ENCODE measurements around the gene KLHL40.

Gene KLHL40

GRCh38 chr3:42704136-42704841, 19.0 kb downstream of the KLHL40 start:
- no peak overlapping the region for H3K27ac ChIP-seq (ENCODE audit: low read length)
- ATAC-seq (ENCODE audit: insufficient read depth, low read depth): no peak
- no peak overlapping the region for H3K9ac ChIP-seq (ENCODE audit: low read depth, low read length)
- no peaks in the 10 kb centered on the region for H3K79me2 ChIP-seq (ENCODE audit: insufficient read depth, low read length)
- no peak overlapping the region for H2AFZ ChIP-seq (ENCODE audit: low read depth, low read length)
- H3K4me2 ChIP-seq (ENCODE audit: insufficient read depth, low read length): no peak overlapping the region
- H4K20me1 ChIP-seq (ENCODE audit: insufficient read depth, low read length): peaks cover 23% of the 10 kb centered on the region
- no peak overlapping the region for H3K4me3 ChIP-seq (ENCODE audit: low read depth in 1 of 2, low read length in 2 of 2)
- DNase-seq: no peak
- H3K27me3 ChIP-seq (ENCODE audit: insufficient read depth, low read length, poor library complexity): peaks cover 3% of the 10 kb centered on the region
- H3K36me3 ChIP-seq (ENCODE audit: insufficient read depth, low read length): no peaks in the 10 kb centered on the region
- TF ChIP-seq EZH2 (IDR thresholded peaks at IDR 0.05; ENCODE audit: borderline replicate concordance, low read depth, low read length, severe bottlenecking): no peak
- TF ChIP-seq CTCF (IDR thresholded peaks at IDR 0.05; ENCODE audit: borderline replicate concordance, extremely low read depth, low read length, poor library complexity, severe bottlenecking): no peak
- H3K4me1 ChIP-seq (ENCODE audit: insufficient read depth, low read length): no peaks in the 10 kb centered on the region
- H3K9me3 ChIP-seq (ENCODE audit: insufficient read depth, low read length, severe bottlenecking): no peaks in the 10 kb centered on the region

- Histone ChIP-seq H4K20me1 (ENCODE audit: insufficient read depth, low read length) (peaks cover 23% of the 10 kb centered on the region), H3K4me3 (ENCODE audit: low read depth in 1 of 2, low read length in 2 of 2) (no peak overlapping the region), H2AFZ (ENCODE audit: low read depth, low read length) (no peak overlapping the region), H3K4me1 (ENCODE audit: insufficient read depth, low read length) (no peaks in the 10 kb centered on the region), H3K27me3 (ENCODE audit: insufficient read depth, low read length, poor library complexity) (peaks cover 3% of the 10 kb centered on the region), H3K79me2 (ENCODE audit: insufficient read depth, low read length) (no peaks in the 10 kb centered on the region), H3K9ac (ENCODE audit: low read depth, low read length) (no peak overlapping the region), H3K27ac (ENCODE audit: low read length) (no peak overlapping the region), H3K36me3 (ENCODE audit: insufficient read depth, low read length) (no peaks in the 10 kb centered on the region), H3K9me3 (ENCODE audit: insufficient read depth, low read length, severe bottlenecking) (no peaks in the 10 kb centered on the region), H3K4me2 (ENCODE audit: insufficient read depth, low read length) (no peak overlapping the region)
- TF ChIP-seq CTCF (IDR thresholded peaks at IDR 0.05; ENCODE audit: borderline replicate concordance, extremely low read depth, low read length, poor library complexity, severe bottlenecking): no peak
- TF ChIP-seq EZH2 (IDR thresholded peaks at IDR 0.05; ENCODE audit: borderline replicate concordance, low read depth, low read length, severe bottlenecking): no peak
- no peak for DNase-seq
- ATAC-seq (ENCODE audit: insufficient read depth, low read depth): no peak
Measured at GRCh38 chr3:42705058-42705767, 19.9 kb downstream of the KLHL40 start.

- H4K20me1 ChIP-seq (ENCODE audit: insufficient read depth, low read length): peaks cover 22% of the 10 kb centered on the region
- no peaks in the 10 kb centered on the region for H3K79me2 ChIP-seq (ENCODE audit: insufficient read depth, low read length)
- no peak overlapping the region for H2AFZ ChIP-seq (ENCODE audit: low read depth, low read length)
- no peak for DNase-seq
- no peak overlapping the region for H3K4me2 ChIP-seq (ENCODE audit: insufficient read depth, low read length)
- H3K4me1 ChIP-seq (ENCODE audit: insufficient read depth, low read length): no peaks in the 10 kb centered on the region
- ATAC-seq (ENCODE audit: insufficient read depth, low read depth): no peak
- peaks cover 3% of the 10 kb centered on the region for H3K27me3 ChIP-seq (ENCODE audit: insufficient read depth, low read length, poor library complexity)
- H3K9ac ChIP-seq (ENCODE audit: low read depth, low read length): no peak overlapping the region
- no peaks in the 10 kb centered on the region for H3K36me3 ChIP-seq (ENCODE audit: insufficient read depth, low read length)
- no peak overlapping the region for H3K27ac ChIP-seq (ENCODE audit: low read length)
- no peak for TF ChIP-seq CTCF (IDR thresholded peaks at IDR 0.05; ENCODE audit: borderline replicate concordance, extremely low read depth, low read length, poor library complexity, severe bottlenecking)
- no peak for TF ChIP-seq EZH2 (IDR thresholded peaks at IDR 0.05; ENCODE audit: borderline replicate concordance, low read depth, low read length, severe bottlenecking)
- no peaks in the 10 kb centered on the region for H3K9me3 ChIP-seq (ENCODE audit: insufficient read depth, low read length, severe bottlenecking)
- H3K4me3 ChIP-seq (ENCODE audit: low read depth in 1 of 2, low read length in 2 of 2): no peak overlapping the region
Measured at GRCh38 chr3:42705962-42706585, 20.7 kb downstream of the KLHL40 start.

All from DND-41 (cell line).